ENCODE measurements around the gene PPP1R14B.

The PPP1R14B gene

GRCh38 chr11:64281957-64282770, 35.4 kb upstream of the PPP1R14B start:
- DNase-seq = no peak

- no peak for DNase-seq
Observed at GRCh38 chr11:64278576-64279190, 31.9 kb upstream of the PPP1R14B start.

- DNase-seq = no peak
Observed at GRCh38 chr11:64276653-64277431, 30.1 kb upstream of the PPP1R14B start.

DNA sequence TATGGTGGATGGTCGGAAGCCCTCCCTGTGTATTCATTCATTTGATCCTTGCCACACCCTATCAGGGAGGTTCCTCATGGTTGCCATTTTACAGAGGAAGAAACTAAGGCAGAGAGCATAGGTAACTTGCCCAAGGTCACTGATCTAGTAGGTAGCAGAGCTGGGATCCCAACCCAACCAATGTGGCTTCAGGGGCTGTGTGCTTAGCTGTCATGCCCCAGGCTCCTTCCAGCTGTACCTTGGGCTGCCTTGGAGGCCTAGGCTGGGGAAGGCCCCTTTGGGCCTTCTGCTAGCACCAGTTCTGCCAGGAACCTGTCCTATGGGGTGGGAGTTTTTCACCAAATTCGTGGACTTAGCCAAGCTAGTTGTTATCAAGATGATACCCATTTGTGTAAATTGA, 29.1 kb upstream of the PPP1R14B start:
- no peak for DNase-seq

- DNase-seq = no peak
Observed at GRCh38 chr11:64275031-64275800, 28.5 kb upstream of the PPP1R14B start.

DNA sequence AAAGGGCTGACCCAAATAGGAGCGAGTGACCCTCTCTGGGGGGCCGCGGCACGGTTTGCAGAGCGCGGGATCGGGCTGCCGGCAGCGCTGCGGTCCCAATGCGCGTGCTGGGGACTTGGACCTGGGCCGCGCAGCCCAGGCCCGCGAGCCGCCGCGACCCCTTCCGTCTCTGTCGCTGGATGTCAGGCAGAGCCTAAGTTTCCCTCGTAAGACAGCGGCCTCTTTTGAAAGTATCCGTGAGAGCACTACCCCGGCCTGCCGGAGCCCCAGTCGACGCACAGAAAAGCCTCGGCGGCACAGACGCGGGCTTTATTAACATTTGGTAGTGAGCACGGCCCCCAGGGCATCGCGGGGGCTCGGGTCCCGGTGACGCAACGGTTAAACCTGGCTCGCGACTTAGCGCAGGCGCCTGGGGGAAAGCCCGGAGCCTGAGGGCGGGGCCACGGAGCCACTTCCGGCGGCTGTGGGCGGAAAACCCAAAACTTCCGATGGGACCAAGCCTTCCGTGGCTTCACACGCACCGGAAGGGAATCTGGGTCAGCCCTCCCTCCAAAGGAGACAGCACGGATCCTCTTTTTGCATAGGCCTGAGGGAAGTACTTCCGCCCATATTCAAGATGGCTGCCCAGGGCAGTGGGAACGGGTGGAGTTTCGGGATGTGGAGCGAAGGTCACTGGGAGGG, 22.9 kb upstream of the PPP1R14B start:
- DNase-seq = peak; percentile 96

GRCh38 chr11:64268893-64269539, 22.3 kb upstream of the PPP1R14B start:
- no peak for DNase-seq

DNA sequence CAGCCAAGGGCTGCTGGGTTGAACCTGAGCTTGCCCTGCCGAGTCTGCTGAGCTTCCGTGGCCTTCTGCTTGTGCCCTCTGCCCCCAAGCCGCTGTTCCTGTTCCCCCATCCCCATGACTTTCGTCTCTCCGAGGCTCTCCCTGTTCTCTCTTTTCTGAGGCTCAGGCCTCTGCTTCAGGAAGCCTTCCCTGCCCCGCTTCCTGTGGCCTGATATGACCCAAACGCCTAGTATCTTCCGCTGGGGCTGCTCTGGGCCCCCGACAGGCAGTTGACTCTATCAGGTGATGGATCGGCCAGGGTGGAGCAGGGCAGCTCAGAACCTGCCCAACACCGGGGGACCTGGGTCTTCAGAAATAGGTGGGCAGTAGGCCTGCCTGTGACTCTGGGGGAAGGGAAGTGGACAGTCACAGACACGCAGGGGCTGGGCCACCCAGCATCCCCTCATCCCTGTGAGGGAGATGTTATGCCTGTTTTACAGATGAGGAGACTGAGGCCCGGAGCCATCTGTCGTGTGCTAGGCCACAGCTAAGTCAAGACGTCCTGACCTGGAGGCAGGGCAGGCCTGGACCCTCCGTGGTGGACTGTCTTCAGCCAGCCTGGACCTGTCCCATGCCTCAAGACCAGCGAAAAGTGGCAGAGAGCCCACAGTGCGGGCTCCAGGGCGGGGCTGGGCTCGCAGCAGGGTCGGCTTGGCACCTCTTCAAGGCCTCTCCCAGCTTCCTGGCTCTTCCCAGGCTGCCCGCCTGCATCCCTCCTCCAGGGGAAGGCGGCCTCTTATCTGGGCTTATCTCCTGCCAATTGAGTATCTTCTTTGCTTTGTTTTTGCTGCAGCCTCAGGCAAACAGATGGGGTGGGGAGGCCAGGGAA, 21.5 kb upstream of the PPP1R14B start:
- no peak for DNase-seq

DNA sequence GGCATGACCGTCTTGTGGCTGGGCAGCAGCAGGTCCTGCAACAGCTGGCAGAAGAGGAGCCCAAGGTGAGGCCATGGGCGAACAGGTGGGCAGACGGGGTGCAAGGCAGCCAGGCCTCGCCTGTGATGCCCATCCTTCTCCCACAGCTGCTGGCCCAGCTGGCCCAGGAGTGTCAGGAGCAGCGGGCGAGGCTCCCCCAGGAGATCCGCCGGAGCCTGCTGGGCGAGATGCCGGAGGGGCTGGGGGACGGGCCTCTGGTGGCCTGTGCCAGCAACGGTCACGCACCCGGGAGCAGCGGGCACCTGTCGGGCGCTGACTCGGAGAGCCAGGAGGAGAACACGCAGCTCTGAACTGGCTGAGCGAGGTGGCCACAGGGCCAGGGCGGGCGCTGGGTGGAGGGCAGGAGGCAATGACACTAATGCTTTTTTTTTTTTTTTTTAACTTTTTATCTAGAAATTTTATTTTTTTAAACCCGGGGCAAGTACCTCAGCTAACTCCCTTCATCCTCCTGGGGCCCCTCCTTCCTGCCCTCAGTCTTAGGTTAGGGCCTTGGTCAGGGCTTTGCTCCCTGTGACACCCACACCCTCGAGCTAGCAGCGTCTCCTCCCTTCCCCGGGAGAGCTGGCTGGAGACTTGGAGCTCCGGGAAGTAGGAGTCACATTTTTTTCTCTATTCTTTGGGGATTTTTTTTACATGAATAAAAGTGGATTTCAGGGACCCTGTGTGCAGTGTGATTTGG, 20.6 kb upstream of the PPP1R14B start:
- no peak for DNase-seq

GRCh38 chr11:64266339-64266738, 19.6 kb upstream of the PPP1R14B start:
- DNase-seq = no peak

- DNase-seq = no peak
Observed at GRCh38 chr11:64265176-64266160, 18.7 kb upstream of the PPP1R14B start.

DNA sequence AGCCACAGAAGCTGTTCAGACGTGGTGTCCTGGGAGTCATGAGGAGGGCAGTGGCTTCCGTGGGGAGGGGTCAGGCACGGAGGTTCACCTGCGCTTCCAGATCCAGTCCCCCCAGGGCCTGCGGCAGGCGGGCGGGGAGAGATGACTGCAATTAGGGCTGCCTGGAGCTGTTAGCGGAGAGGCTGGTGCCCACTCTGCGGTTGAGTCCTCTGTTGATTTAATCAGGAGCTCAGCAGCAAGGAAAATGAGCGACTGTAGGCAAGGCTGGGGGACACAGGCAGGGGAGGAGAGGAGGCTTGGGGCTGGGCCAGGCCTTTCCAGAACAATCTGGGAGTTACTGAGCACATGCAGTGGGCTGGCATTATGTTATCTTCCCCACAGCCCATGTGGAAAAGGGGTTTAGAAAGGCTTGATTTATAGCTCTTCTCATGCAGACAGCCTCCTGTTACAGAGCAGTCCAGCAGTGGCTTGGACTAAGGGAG, 17.7 kb upstream of the PPP1R14B start:
- DNase-seq = no peak

DNA sequence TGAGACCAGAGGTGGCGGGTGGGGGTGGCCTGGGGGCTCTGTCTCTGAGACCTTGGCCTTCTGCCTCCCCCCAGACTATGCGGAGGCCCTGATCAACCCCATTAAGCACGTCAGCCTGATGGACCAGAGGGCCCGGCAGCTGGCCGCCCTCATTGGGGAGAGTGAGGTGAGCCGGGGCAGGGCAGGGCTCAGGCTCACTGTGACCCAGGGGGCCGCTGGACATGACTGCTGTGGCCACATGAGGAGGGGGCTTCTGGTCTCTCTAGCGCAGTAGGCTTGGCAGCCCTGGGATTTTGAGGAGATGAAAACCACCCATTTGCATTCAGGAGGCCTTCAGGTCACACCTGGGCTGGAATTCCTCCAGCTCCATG, 17.2 kb upstream of the PPP1R14B start:
- no peak for DNase-seq

- DNase-seq = no peak
Observed at GRCh38 chr11:64263021-64263946, 16.5 kb upstream of the PPP1R14B start.

GRCh38 chr11:64262271-64263002, 15.7 kb upstream of the PPP1R14B start:
- DNase-seq = no peak

DNA sequence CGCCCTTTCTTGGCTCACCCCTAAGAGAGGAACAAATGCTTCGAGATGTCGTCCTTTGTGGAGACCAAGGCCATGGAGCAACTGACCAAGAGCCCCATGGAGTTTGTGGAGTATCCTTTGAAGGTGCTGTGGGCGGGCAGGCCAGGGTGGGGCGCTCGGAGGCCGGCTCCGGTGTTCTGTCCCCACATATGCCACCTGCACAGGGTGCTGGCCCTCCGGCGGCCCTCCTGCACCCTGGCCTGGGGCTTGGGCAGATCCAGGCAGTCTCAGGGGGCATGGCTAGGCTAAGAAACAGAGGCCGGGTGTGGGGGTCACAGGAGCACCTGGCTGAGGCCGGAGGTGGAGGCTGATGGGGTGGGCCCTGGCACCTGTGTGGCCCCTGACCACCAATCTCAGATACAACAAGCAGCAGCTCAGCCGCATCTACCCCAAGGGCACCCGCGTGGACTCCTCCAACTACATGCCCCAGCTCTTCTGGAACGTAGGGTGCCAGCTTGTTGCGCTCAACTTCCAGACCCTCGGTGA, 14.9 kb upstream of the PPP1R14B start:
- no peak for DNase-seq
